Measurements from ENCODE around the gene ZBTB18.

GRCh38 chr1:244097523-244098405 lies 46.7 kb downstream of the ZBTB18 start:
- TF ChIP-seq CTCF (IDR thresholded peaks at IDR 0.05) (no peak), POLR2AphosphoS5 (IDR thresholded peaks at IDR 0.05) (no peak), POLR2A (IDR thresholded peaks at IDR 0.05) (no peak)
